ENCODE data around the gene JMJD6. TPM values are rescaled to one million over a fixed set of nuclear protein-coding genes. Genes with fewer than 3 reads are reported as not detected.
"Not testable (repeated sequence)": the region's sequence is repeated elsewhere in the genome, so short reads cannot be mapped to it uniquely, and the experiment has no call there.

JMJD6 gene
- total RNA-seq, 1 donor from 2014 or later: 25.8 TPM

- Histone ChIP-seq H3K27me3 (ENCODE audit: control insufficient read depth, insufficient read depth, low read length) (no peaks in the 10 kb centered on the region), H3K36me3 (ENCODE audit: control insufficient read depth, insufficient read depth, low read length) (no peaks in the 10 kb centered on the region), H3K4me3 (ENCODE audit: low read depth, low read length) (no peak overlapping the region)
- DNase-seq (ENCODE audit: low read depth): no peak
- TF ChIP-seq, protein P1, sequence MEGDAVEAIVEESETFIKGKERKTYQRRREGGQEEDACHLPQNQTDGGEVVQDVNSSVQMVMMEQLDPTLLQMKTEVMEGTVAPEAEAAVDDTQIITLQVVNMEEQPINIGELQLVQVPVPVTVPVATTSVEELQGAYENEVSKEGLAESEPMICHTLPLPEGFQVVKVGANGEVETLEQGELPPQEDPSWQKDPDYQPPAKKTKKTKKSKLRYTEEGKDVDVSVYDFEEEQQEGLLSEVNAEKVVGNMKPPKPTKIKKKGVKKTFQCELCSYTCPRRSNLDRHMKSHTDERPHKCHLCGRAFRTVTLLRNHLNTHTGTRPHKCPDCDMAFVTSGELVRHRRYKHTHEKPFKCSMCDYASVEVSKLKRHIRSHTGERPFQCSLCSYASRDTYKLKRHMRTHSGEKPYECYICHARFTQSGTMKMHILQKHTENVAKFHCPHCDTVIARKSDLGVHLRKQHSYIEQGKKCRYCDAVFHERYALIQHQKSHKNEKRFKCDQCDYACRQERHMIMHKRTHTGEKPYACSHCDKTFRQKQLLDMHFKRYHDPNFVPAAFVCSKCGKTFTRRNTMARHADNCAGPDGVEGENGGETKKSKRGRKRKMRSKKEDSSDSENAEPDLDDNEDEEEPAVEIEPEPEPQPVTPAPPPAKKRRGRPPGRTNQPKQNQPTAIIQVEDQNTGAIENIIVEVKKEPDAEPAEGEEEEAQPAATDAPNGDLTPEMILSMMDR (IDR thresholded peaks at IDR 0.05; ENCODE audit: insufficient read depth, low read length, poor library complexity, severe bottlenecking): no peak
Observed at GRCh38 chr17:76702076-76702475, 24.3 kb downstream of the JMJD6 start.

- TF ChIP-seq, protein P1 (IDR thresholded peaks at IDR 0.05; ENCODE audit: insufficient read depth, low read length, poor library complexity, severe bottlenecking): no peak
- Histone ChIP-seq H3K36me3 (ENCODE audit: control insufficient read depth, insufficient read depth, low read length) (no peaks in the 10 kb centered on the region), H3K4me3 (ENCODE audit: low read depth, low read length) (no peak overlapping the region), H3K27me3 (ENCODE audit: control insufficient read depth, insufficient read depth, low read length) (no peaks in the 10 kb centered on the region)
- no peak for DNase-seq (ENCODE audit: low read depth)
Observed at GRCh38 chr17:76701471-76701967, 24.9 kb downstream of the JMJD6 start.

- DNase-seq (ENCODE audit: low read depth): no peak
- Histone ChIP-seq H3K36me3 (ENCODE audit: control insufficient read depth, insufficient read depth, low read length) (no peaks in the 10 kb centered on the region), H3K4me3 (ENCODE audit: low read depth, low read length) (no peak overlapping the region), H3K27me3 (ENCODE audit: control insufficient read depth, insufficient read depth, low read length) (no peaks in the 10 kb centered on the region)
- TF ChIP-seq, protein P1 (IDR thresholded peaks at IDR 0.05; ENCODE audit: insufficient read depth, low read length, poor library complexity, severe bottlenecking): no peak
Observed at GRCh38 chr17:76700617-76701470, 25.6 kb downstream of the JMJD6 start.

GRCh38 chr17:76700270-76700616, 26.2 kb downstream of the JMJD6 start:
- H3K36me3 ChIP-seq (ENCODE audit: control insufficient read depth, insufficient read depth, low read length): no peaks in the 10 kb centered on the region
- no peak for DNase-seq (ENCODE audit: low read depth)
- no peak overlapping the region for H3K4me3 ChIP-seq (ENCODE audit: low read depth, low read length)
- H3K27me3 ChIP-seq (ENCODE audit: control insufficient read depth, insufficient read depth, low read length): no peaks in the 10 kb centered on the region
- TF ChIP-seq, protein P1 (IDR thresholded peaks at IDR 0.05; ENCODE audit: insufficient read depth, low read length, poor library complexity, severe bottlenecking): no peak

DNA sequence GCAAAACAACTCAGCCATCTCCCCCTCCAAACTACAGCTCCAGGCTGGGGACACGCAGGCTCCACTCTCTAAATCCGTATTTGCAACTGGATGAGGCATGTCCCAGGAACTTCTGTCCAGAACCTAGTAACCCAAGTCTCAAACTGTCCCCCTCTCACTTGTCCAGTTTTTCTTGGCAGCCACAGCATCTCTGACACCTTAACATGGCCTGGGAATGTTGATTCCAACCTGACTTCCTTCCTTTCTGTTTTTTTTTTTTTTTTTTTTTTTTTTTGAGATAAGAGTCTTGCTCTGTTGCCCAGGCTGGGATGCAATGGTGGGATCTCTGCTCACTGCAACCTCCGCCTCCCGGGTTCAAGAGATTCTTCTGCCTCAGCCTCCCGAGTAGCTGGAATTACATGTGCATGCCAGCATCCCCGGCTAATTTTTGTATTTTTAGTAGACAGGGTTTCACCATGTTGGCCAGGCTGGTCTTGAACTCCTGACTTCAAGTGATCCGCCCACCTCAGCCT, 27.9 kb downstream of the JMJD6 start:
- H3K4me3 ChIP-seq (ENCODE audit: low read depth, low read length); DNase-seq (ENCODE audit: low read depth); H3K36me3 ChIP-seq (ENCODE audit: control insufficient read depth, insufficient read depth, low read length); H3K27me3 ChIP-seq (ENCODE audit: control insufficient read depth, insufficient read depth, low read length): not testable (repeated sequence)

GRCh38 chr17:76697702-76698465, 28.5 kb downstream of the JMJD6 start:
- H3K36me3 ChIP-seq (ENCODE audit: control insufficient read depth, insufficient read depth, low read length): no peaks in the 10 kb centered on the region
- no peak overlapping the region for H3K4me3 ChIP-seq (ENCODE audit: low read depth, low read length)
- no peaks in the 10 kb centered on the region for H3K27me3 ChIP-seq (ENCODE audit: control insufficient read depth, insufficient read depth, low read length)
- TF ChIP-seq, protein P1 (IDR thresholded peaks at IDR 0.05; ENCODE audit: insufficient read depth, low read length, poor library complexity, severe bottlenecking): no peak
- no peak for DNase-seq (ENCODE audit: low read depth)
